ENCODE results near the gene IRF2BP1. TPM values are rescaled to one million over a fixed set of nuclear protein-coding genes. Genes with fewer than 3 reads are reported as not detected.

IRF2BP1 gene
- total RNA-seq, 2 experiments from 2014 or later: 14.2 to 14.7 TPM

- ChIA-PET CTCF (interaction anchor here (0.6 to 5.7 kb wide), 7 partner anchors 17 to 380 kb away, joined by 3 to 106 read pairs (median 7); partner anchors contain the start of genes CCDC61, FOXA3, MYPOP and SYMPK), POLR2A (interaction anchor here (2.6 to 3.5 kb wide), 2 partner anchors 18 to 21 kb away, joined by 16 to 25 read pairs; partner anchors contain the start of genes FOXA3 and MYPOP)
- Mint-ChIP-seq H3K4me3 (peak overlapping the region; percentile 58), H3K27ac (no peak overlapping the region), H3K27me3 (peaks cover 1% of the 10 kb centered on the region), H3K4me1 (ENCODE audit: low read depth) (peaks cover 28% of the 10 kb centered on the region), H3K9me3 (no peaks in the 10 kb centered on the region), H3K36me3 (peaks cover 4% of the 10 kb centered on the region)
- peak; percentile 44 for DNase-seq
- intact Hi-C loops (cut with micrococcal nuclease): loop anchor here (1.0 kb wide), 1 partner anchor 116 kb away; the partner anchor contains the start of gene SIX5
Observed at GRCh38 chr19:45884682-45885555, 1.0 kb downstream of the IRF2BP1 start.

- no peak for DNase-seq
- intact Hi-C loops (cut with micrococcal nuclease): loop anchor here (1.0 kb wide), 1 partner anchor 67 kb away; no protein-coding TSS in a partner anchor
- H3K4me3 Mint-ChIP-seq: no peak overlapping the region
- CTCF ChIA-PET: interaction anchor here (0.6 to 5.7 kb wide), 6 partner anchors 14 to 381 kb away, joined by 3 to 106 read pairs (median 17); partner anchors contain the start of genes FOXA3, MYPOP and SYMPK
- POLR2A ChIA-PET: no interaction called here
- peaks cover 4% of the 10 kb centered on the region for H3K36me3 Mint-ChIP-seq
- no peak overlapping the region for H3K27ac Mint-ChIP-seq
- H3K4me1 Mint-ChIP-seq (ENCODE audit: low read depth): peaks cover 28% of the 10 kb centered on the region
- peaks cover 1% of the 10 kb centered on the region for H3K27me3 Mint-ChIP-seq
- H3K9me3 Mint-ChIP-seq: no peaks in the 10 kb centered on the region
Observed at GRCh38 chr19:45883881-45884681, 1.9 kb downstream of the IRF2BP1 start.

- no peak for DNase-seq
- intact Hi-C loops (cut with micrococcal nuclease): loop anchor here (1.0 kb wide), 1 partner anchor 66 kb away; no protein-coding TSS in a partner anchor
- CTCF ChIA-PET: interaction anchor here (2.2 to 5.7 kb wide), 4 partner anchors 14 to 67 kb away, joined by 10 to 106 read pairs (median 26); partner anchors contain the start of genes FOXA3, MYPOP and SYMPK
- Mint-ChIP-seq H3K27me3 (peaks cover 1% of the 10 kb centered on the region), H3K36me3 (peaks cover 4% of the 10 kb centered on the region), H3K9me3 (no peaks in the 10 kb centered on the region), H3K4me3 (peak overlapping the region; percentile 68), H3K27ac (peak overlapping the region; percentile 64), H3K4me1 (ENCODE audit: low read depth) (peaks cover 28% of the 10 kb centered on the region)
- POLR2A ChIA-PET: no interaction called here
Observed at GRCh38 chr19:45883586-45883880, 2.4 kb downstream of the IRF2BP1 start.

- Mint-ChIP-seq H3K27me3 (peaks cover 2% of the 10 kb centered on the region), H3K4me1 (ENCODE audit: low read depth) (peaks cover 30% of the 10 kb centered on the region), H3K27ac (peak overlapping the region; percentile 64), H3K4me3 (peak overlapping the region; percentile 68), H3K9me3 (no peaks in the 10 kb centered on the region), H3K36me3 (peaks cover 4% of the 10 kb centered on the region)
- intact Hi-C loops (cut with micrococcal nuclease): loop anchor here (1.0 kb wide), 1 partner anchor 66 kb away; no protein-coding TSS in a partner anchor
- peak; percentile 93 for DNase-seq
- CTCF ChIA-PET: interaction anchor here (0.6 to 5.7 kb wide), 12 partner anchors 9 to 382 kb away, joined by 3 to 106 read pairs (median 6); partner anchors contain the start of genes FOXA3, MYPOP, SIX5 and SYMPK
- POLR2A ChIA-PET: interaction anchor here (1.4 kb wide), 1 partner anchor 19 kb away, joined by 7 read pairs; the partner anchor contains the start of genes FOXA3 and SYMPK
Observed at GRCh38 chr19:45882652-45883585, 3.0 kb downstream of the IRF2BP1 start.

- Mint-ChIP-seq H3K27ac (no peak overlapping the region), H3K9me3 (no peaks in the 10 kb centered on the region), H3K36me3 (peaks cover 4% of the 10 kb centered on the region), H3K27me3 (peaks cover 4% of the 10 kb centered on the region), H3K4me1 (ENCODE audit: low read depth) (peaks cover 37% of the 10 kb centered on the region), H3K4me3 (no peak overlapping the region)
- ChIA-PET CTCF (interaction anchor here (0.6 to 5.7 kb wide), 11 partner anchors 10 to 383 kb away, joined by 3 to 106 read pairs (median 5); partner anchors contain the start of genes FOXA3, MYPOP, SIX5 and SYMPK), POLR2A (interaction anchor here (1.4 kb wide), 1 partner anchor 18 kb away, joined by 7 read pairs; the partner anchor contains the start of genes FOXA3 and SYMPK)
- intact Hi-C loops (cut with micrococcal nuclease): no loop called here
- no peak for DNase-seq
Observed at GRCh38 chr19:45881909-45882528, 3.9 kb downstream of the IRF2BP1 start.

- peaks cover 4% of the 10 kb centered on the region for H3K36me3 Mint-ChIP-seq
- POLR2A ChIA-PET: interaction anchor here (1.4 kb wide), 1 partner anchor 17 kb away, joined by 7 read pairs; the partner anchor contains the start of genes FOXA3 and SYMPK
- peaks cover 38% of the 10 kb centered on the region for H3K4me1 Mint-ChIP-seq (ENCODE audit: low read depth)
- peaks cover 5% of the 10 kb centered on the region for H3K27me3 Mint-ChIP-seq
- H3K9me3 Mint-ChIP-seq: no peaks in the 10 kb centered on the region
- intact Hi-C loops (cut with micrococcal nuclease): no loop called here
- no peak for DNase-seq
- H3K27ac Mint-ChIP-seq: no peak overlapping the region
- CTCF ChIA-PET: interaction anchor here (0.6 to 5.7 kb wide), 7 partner anchors 9 to 384 kb away, joined by 3 to 106 read pairs (median 7); partner anchors contain the start of genes FOXA3, MYPOP and SYMPK
- H3K4me3 Mint-ChIP-seq: no peak overlapping the region
Observed at GRCh38 chr19:45881082-45881908, 4.6 kb downstream of the IRF2BP1 start.

GRCh38 chr19:45879971-45880370 is 6.0 kb downstream of the IRF2BP1 start:
- CTCF ChIA-PET: interaction anchor here (1.1 to 2.1 kb wide), 3 partner anchors 16 to 63 kb away, joined by 3 to 10 read pairs (median 7); partner anchors contain the start of genes FOXA3 and SYMPK
- peaks cover 48% of the 10 kb centered on the region for H3K4me1 Mint-ChIP-seq (ENCODE audit: low read depth)
- intact Hi-C loops (cut with micrococcal nuclease): no loop called here
- no peaks in the 10 kb centered on the region for H3K9me3 Mint-ChIP-seq
- POLR2A ChIA-PET: no interaction called here
- H3K27ac Mint-ChIP-seq: no peak overlapping the region
- no peak for DNase-seq
- peaks cover 6% of the 10 kb centered on the region for H3K27me3 Mint-ChIP-seq
- no peak overlapping the region for H3K4me3 Mint-ChIP-seq
- peaks cover 4% of the 10 kb centered on the region for H3K36me3 Mint-ChIP-seq

- no peaks in the 10 kb centered on the region for H3K9me3 Mint-ChIP-seq
- no peak overlapping the region for H3K27ac Mint-ChIP-seq
- H3K27me3 Mint-ChIP-seq: peaks cover 6% of the 10 kb centered on the region
- DNase-seq: no peak
- H3K4me1 Mint-ChIP-seq (ENCODE audit: low read depth): peaks cover 44% of the 10 kb centered on the region
- no peak overlapping the region for H3K4me3 Mint-ChIP-seq
- ChIA-PET POLR2A (no interaction called here), CTCF (interaction anchor here (1.1 to 1.6 kb wide), 2 partner anchors 15 to 22 kb away, joined by 3 to 10 read pairs; partner anchors contain the start of genes FOXA3 and SYMPK)
- intact Hi-C loops (cut with micrococcal nuclease): no loop called here
- H3K36me3 Mint-ChIP-seq: peaks cover 4% of the 10 kb centered on the region
Observed at GRCh38 chr19:45879055-45879454, 6.9 kb downstream of the IRF2BP1 start.

- CTCF ChIA-PET: no interaction called here
Observed at GRCh38 chr19:45878043-45878794, 7.7 kb downstream of the IRF2BP1 start.

More at GRCh38 chr19:45878043-45878794, 7.7 kb downstream of the IRF2BP1 start:
- Mint-ChIP-seq H3K4me1 (ENCODE audit: low read depth) (peaks cover 36% of the 10 kb centered on the region), H3K9me3 (no peaks in the 10 kb centered on the region), H3K4me3 (no peak overlapping the region), H3K27me3 (peaks cover 7% of the 10 kb centered on the region), H3K27ac (no peak overlapping the region), H3K36me3 (peaks cover 2% of the 10 kb centered on the region)
- intact Hi-C loops (cut with micrococcal nuclease): no loop called here
- POLR2A ChIA-PET: no interaction called here
- DNase-seq: peak; percentile 57

Measured in activated CD4-positive, alpha-beta memory T cell treated with anti-CD3 and anti-CD28 coated beads for 36 hours (primary cell).